Stomach (tissue), 4 donors: Measurements from ENCODE around the gene SLC22A1.

Experiments
- CTCF ChIP-seq, 7 experiments: fragments of 450-650 bp in 4 of 7; fragments of 200-600 bp in 3 of 7; sonication (generic) in 3 of 7; IDR thresholded peaks; one replicate each; pipeline ENCODE4 v1.5.1; 2016 to 2019; ENCODE audit warnings: antibody characterized with exemption in 7 of 7, control low read depth in 2 of 7, mild to moderate bottlenecking in 1 of 7
- POLR2A ChIP-seq, 4 donors: fragments of 450-650 bp; IDR thresholded peaks; one replicate each; pipeline ENCODE4 v1.6.1; 2016; ENCODE audit warnings: antibody characterized with exemption in 4 of 4, control low read depth in 2 of 4, mild to moderate bottlenecking in 1 of 4, moderate library complexity in 1 of 4

DNA sequence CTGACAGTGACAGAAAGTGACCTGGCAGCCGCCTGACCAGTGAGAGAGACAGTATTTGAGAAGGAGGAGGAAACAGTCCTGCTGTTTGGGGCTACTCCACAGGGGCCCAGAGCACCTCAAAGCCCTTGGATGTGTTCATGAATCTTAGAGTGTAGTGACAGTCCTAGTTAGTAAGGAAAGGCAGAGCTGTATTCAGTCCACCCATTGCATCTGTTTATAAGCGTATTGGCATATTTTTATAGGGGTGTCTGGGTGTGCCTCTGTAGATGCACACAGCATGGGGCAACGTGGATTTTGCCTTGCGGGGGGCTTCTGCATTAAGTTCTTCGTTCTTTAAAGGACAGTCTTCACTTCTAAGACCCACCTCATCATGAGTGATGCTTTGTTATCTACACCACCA lies 44.6 kb upstream of the SLC22A1 start:
- TF ChIP-seq CTCF (IDR thresholded peaks at IDR 0.05) (no peak), POLR2A (IDR thresholded peaks at IDR 0.05) (no peak)
